HUES6 (cell line): ENCODE data around the gene EVC.

Source experiments
- H3K27ac ChIP-seq: 2 replicates; pipeline ENCODE4 v1.7.0; 2013; ENCODE audit warnings: low read depth, mild to moderate bottlenecking, low read length, inconsistent platforms
- H3K27me3 ChIP-seq: 2 replicates; pipeline ENCODE4 v1.6.1; 2013; ENCODE audit warnings: low read length; ENCODE audit not compliant: control insufficient read depth, insufficient read depth
- H3K36me3 ChIP-seq: 2 replicates; pipeline ENCODE4 v1.6.1; 2013; ENCODE audit warnings: low read length; ENCODE audit not compliant: control insufficient read depth, insufficient read depth
- H3K4me1 ChIP-seq: 2 replicates; pipeline ENCODE4 v1.6.1; 2013; ENCODE audit warnings: low read length; ENCODE audit not compliant: control insufficient read depth, insufficient read depth
- H3K4me3 ChIP-seq: 2 replicates; pipeline ENCODE4 v1.5.1; 2013; ENCODE audit warnings: low read depth, low read length
- H3K9ac ChIP-seq: one replicate; pipeline ENCODE4 v1.6.1; 2013; ENCODE audit warnings: mild to moderate bottlenecking, low read length
- H3K9me3 ChIP-seq: 2 replicates; pipeline ENCODE4 v1.6.1; 2013; ENCODE audit warnings: low read depth, low read length; ENCODE audit not compliant: control insufficient read depth, insufficient read depth

The EVC gene

DNA sequence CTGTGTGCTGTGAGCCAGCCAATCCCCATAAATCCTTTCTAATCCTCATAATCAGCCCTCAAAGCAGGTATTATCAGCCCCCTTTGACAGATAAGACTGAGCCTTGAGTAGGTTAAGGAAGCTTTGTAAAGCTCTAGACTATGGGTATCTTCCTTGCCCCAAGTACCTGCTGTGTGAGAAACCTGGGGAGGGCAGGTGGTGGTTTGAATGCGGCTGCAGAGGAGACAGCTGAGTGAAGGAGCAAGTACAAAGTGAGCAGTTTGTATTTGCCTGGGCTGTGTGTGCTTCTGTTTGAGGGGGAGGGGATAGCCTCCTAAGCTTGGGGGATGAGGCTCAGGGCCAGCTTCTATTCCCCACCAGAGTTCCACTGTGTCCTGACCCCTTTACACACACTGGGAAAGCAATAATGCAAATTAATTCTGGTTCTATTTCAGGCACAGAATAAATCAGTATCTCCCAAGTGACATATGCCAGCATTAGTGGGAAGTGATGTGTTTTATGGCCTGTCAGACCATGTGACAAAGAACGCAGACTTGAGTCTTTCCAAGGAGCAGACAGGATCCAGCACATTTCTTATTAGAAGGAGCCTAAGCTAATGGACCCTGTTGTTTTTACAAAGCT, 63.5 kb downstream of the EVC start:
- Histone ChIP-seq H3K9me3 (peaks cover 33% of the 10 kb centered on the region), H3K27me3 (no peaks in the 10 kb centered on the region), H3K36me3 (peaks cover 16% of the 10 kb centered on the region), H3K27ac (no peak overlapping the region), H3K4me3 (no peak overlapping the region), H3K4me1 (peaks cover 15% of the 10 kb centered on the region), H3K9ac (peak overlapping the region; percentile 48)

DNA sequence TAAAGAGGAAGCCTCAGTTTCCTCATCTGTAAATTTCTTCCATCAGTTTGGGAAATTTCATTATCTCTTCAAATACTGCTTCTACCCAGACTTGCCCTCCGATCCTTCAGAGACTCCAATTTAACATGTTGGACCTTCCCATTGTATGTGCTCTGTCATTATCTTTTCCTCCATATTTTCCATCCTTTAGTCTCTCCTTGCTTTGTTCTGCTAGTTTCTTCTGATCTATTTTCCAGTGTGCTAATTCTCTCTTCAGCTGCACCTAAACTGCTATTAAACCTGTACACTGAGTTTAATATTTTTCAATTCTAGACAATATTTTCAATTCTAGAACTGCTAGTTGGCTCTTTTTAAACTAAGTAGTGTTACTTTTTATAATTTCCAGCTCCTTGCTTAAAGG, 65.5 kb downstream of the EVC start:
- no peak overlapping the region for H3K27ac ChIP-seq
- H3K27me3 ChIP-seq: no peaks in the 10 kb centered on the region
- no peak overlapping the region for H3K9ac ChIP-seq
- H3K4me1 ChIP-seq: peaks cover 15% of the 10 kb centered on the region
- no peak overlapping the region for H3K4me3 ChIP-seq
- peaks cover 8% of the 10 kb centered on the region for H3K36me3 ChIP-seq
- H3K9me3 ChIP-seq: peaks cover 21% of the 10 kb centered on the region

- Histone ChIP-seq H3K4me1 (peaks cover 6% of the 10 kb centered on the region; the same call in 1 of the 2 replicates), H3K4me3 (no peak overlapping the region), H3K27ac (no peak overlapping the region), H3K36me3 (peaks cover 16% of the 10 kb centered on the region), H3K9ac (no peak overlapping the region), H3K27me3 (no peaks in the 10 kb centered on the region), H3K9me3 (peaks cover 15% of the 10 kb centered on the region)
Measured at GRCh38 chr4:5780831-5781480, 70.0 kb downstream of the EVC start.

- no peak overlapping the region for H3K9ac ChIP-seq
- H3K4me3 ChIP-seq: no peak overlapping the region
- H3K27ac ChIP-seq: no peak overlapping the region
- H3K9me3 ChIP-seq: peaks cover 7% of the 10 kb centered on the region
- H3K36me3 ChIP-seq: peaks cover 12% of the 10 kb centered on the region
- peaks cover 6% of the 10 kb centered on the region; the same call in 1 of the 2 replicates for H3K4me1 ChIP-seq
- H3K27me3 ChIP-seq: no peaks in the 10 kb centered on the region
Measured at GRCh38 chr4:5781691-5782090, 70.7 kb downstream of the EVC start.

DNA sequence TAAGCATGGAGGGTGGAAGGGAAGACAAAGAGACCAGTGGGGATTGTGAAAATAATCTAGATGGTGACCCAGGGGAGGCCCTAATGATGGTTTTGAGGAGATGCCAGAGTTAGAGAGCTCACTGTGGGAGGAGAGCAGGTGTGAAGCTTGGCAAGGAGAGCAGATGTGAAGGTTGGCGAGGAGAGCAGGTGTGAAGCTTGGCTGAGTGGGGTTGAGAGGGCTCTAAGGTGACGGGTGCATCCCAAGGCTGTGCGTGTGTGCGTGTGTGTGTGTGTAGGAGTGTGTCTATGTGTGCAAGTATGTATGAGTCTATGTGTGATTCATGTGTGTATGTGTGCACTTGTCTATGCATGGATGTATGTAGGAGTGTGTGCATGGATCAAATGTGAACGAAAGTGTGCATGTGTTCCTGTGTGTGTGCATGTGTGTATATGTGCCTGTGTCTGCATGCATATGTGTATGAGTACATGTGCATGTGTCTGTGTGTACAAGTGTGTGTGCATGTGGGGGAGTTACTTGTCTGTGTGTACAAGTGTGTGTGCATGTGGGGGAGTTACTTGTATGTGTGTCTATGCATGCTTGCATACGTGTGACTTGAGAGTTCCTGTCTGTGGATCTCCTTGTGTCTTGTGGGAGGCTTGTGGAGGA, 72.0 kb downstream of the EVC start:
- no peak overlapping the region for H3K27ac ChIP-seq
- H3K4me3 ChIP-seq: no peak overlapping the region
- no peak overlapping the region for H3K9ac ChIP-seq
- H3K36me3 ChIP-seq: peaks cover 20% of the 10 kb centered on the region
- H3K27me3 ChIP-seq: no peaks in the 10 kb centered on the region
- peaks cover 6% of the 10 kb centered on the region; the same call in 1 of the 2 replicates for H3K4me1 ChIP-seq
- no peaks in the 10 kb centered on the region for H3K9me3 ChIP-seq

GRCh38 chr4:5783486-5783885, 72.5 kb downstream of the EVC start:
- Histone ChIP-seq H3K27ac (no peak overlapping the region), H3K4me1 (peaks cover 6% of the 10 kb centered on the region; the same call in 1 of the 2 replicates), H3K27me3 (no peaks in the 10 kb centered on the region), H3K4me3 (no peak overlapping the region), H3K36me3 (peaks cover 23% of the 10 kb centered on the region), H3K9ac (no peak overlapping the region), H3K9me3 (no peaks in the 10 kb centered on the region)

- Histone ChIP-seq H3K9me3 (no peaks in the 10 kb centered on the region), H3K9ac (no peak overlapping the region), H3K27ac (no peak overlapping the region), H3K4me3 (no peak overlapping the region), H3K4me1 (peaks cover 6% of the 10 kb centered on the region; the same call in 1 of the 2 replicates), H3K27me3 (no peaks in the 10 kb centered on the region), H3K36me3 (peaks cover 23% of the 10 kb centered on the region)
Measured at GRCh38 chr4:5784021-5784420, 73.0 kb downstream of the EVC start.

GRCh38 chr4:5784960-5785611, 74.1 kb downstream of the EVC start:
- Histone ChIP-seq H3K4me1 (peaks cover 6% of the 10 kb centered on the region; the same call in 1 of the 2 replicates), H3K4me3 (no peak overlapping the region), H3K27me3 (no peaks in the 10 kb centered on the region), H3K36me3 (peaks cover 23% of the 10 kb centered on the region), H3K27ac (no peak overlapping the region), H3K9ac (no peak overlapping the region), H3K9me3 (no peaks in the 10 kb centered on the region)

GRCh38 chr4:5785806-5786680, 75.0 kb downstream of the EVC start:
- peaks cover 6% of the 10 kb centered on the region; the same call in 1 of the 2 replicates for H3K4me1 ChIP-seq
- no peaks in the 10 kb centered on the region for H3K27me3 ChIP-seq
- H3K9me3 ChIP-seq: no peaks in the 10 kb centered on the region
- no peak overlapping the region for H3K9ac ChIP-seq
- no peak overlapping the region for H3K27ac ChIP-seq
- H3K36me3 ChIP-seq: peaks cover 23% of the 10 kb centered on the region
- no peak overlapping the region for H3K4me3 ChIP-seq

GRCh38 chr4:5787311-5787710, 76.3 kb downstream of the EVC start:
- H3K9me3 ChIP-seq: no peaks in the 10 kb centered on the region
- no peaks in the 10 kb centered on the region for H3K27me3 ChIP-seq
- peaks cover 23% of the 10 kb centered on the region for H3K36me3 ChIP-seq
- H3K4me1 ChIP-seq: peaks cover 6% of the 10 kb centered on the region; the same call in 1 of the 2 replicates
- H3K9ac ChIP-seq: no peak overlapping the region
- H3K27ac ChIP-seq: no peak overlapping the region
- no peak overlapping the region for H3K4me3 ChIP-seq
